ENCODE results near the gene APBB2. TPM values are rescaled to one million over a fixed set of nuclear protein-coding genes. Genes with fewer than 3 reads are reported as not detected.

The APBB2 gene
- total RNA-seq, 1 experiment from 2014 or later, result 49.0 TPM

DNA sequence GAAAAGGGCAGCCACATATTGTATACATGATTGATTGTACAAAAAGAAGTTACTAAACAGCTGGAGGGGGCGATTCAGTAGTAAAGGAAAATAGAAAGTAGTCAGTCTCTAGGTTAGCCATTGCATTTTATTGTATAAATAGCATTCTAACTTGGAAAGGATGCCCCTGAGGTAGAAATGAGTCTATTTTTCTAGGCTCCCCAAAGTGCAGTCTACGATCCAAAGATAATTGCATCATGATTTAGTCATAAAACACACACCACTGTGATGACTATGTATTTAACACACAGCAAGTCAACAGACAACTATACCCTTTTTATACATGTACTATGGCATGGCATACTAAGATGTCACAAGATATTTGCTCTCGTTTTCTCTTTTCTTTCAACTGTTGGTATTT, 204.9 kb downstream of the APBB2 start (continued):
- TF ChIP-seq HMGA2 (CRISPR knock-in tag; IDR thresholded peaks at IDR 0.05) (no peak), GTF2I (CRISPR knock-in tag; conservative IDR thresholded peaks at IDR 0.05) (no peak), SOX15 (CRISPR knock-in tag; IDR thresholded peaks at IDR 0.05) (no peak), ZNF396 (CRISPR knock-in tag; IDR thresholded peaks at IDR 0.05; ENCODE audit: borderline replicate concordance) (no peak)

DNA sequence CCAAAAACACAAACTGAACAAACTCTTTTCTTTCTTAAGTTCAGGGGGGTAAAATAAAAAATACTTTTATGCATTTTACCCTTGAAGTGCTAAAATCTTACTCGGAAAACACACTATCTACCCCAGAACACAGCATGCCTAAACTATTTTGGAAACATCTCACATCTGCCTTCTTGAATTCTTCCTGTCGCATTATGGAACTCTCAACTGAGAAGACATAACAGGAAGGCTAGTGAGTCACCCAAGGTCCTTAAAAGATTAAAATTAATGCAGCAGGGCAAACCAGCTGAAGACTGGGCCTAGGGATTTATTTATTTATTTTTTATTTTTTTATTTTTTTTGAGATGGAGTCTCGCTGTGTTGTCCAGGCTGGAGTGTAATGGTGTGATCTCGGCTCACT, 208.2 kb downstream of the APBB2 start:
- DNase-seq (ENCODE audit: low spot score) (no peak), ATAC-seq (no peak)
- no peak overlapping the region for H3K27ac Mint-ChIP-seq
- TF ChIP-seq NR1H2 (CRISPR knock-in tag; IDR thresholded peaks at IDR 0.05), result no peak
- H3K27me3 Mint-ChIP-seq (ENCODE audit: low read depth), result no peaks in the 10 kb centered on the region
- H3K4me1 Mint-ChIP-seq, result peaks cover 9% of the 10 kb centered on the region; the same call in 1 of the 2 replicates
- H3K4me3 Mint-ChIP-seq, result no peak overlapping the region
- H3K36me3 Mint-ChIP-seq, result peaks cover 5% of the 10 kb centered on the region; the same call in 1 of the 2 replicates
- CTCF ChIA-PET, result interaction anchor here (1.6 kb wide), 1 partner anchor 26 kb away, joined by 4 read pairs; no protein-coding TSS in a partner anchor
- peaks cover 12% of the 10 kb centered on the region for H3K9me3 Mint-ChIP-seq
- POLR2A ChIA-PET, result no interaction called here

GRCh38 chr4:41002309-41002708, 212.0 kb downstream of the APBB2 start:
- ATAC-seq, result no peak
- H3K36me3 Mint-ChIP-seq, result peaks cover 4% of the 10 kb centered on the region; the same call in 1 of the 2 replicates
- ChIA-PET POLR2A (interaction anchor here (0.6 to 1.2 kb wide), 2 partner anchors 12 to 663 kb away, joined by 3 to 6 read pairs; no protein-coding TSS in a partner anchor), CTCF (interaction anchor here (0.8 to 1.8 kb wide), 3 partner anchors 20 to 78 kb away, joined by 3 to 6 read pairs (median 4); no protein-coding TSS in a partner anchor)
- H3K4me1 Mint-ChIP-seq, result peaks cover 24% of the 10 kb centered on the region
- no peak overlapping the region for H3K27ac Mint-ChIP-seq
- H3K27me3 Mint-ChIP-seq (ENCODE audit: low read depth), result no peaks in the 10 kb centered on the region
- no peak overlapping the region for H3K4me3 Mint-ChIP-seq
- H3K9me3 Mint-ChIP-seq, result peaks cover 9% of the 10 kb centered on the region
- TF ChIP-seq STAT6 (CRISPR knock-in tag; conservative IDR thresholded peaks at IDR 0.05; ENCODE audit: low read depth), result no peak
- no peak for TF ChIP-seq AR (CRISPR knock-in tag; IDR thresholded peaks at IDR 0.05)
- no peak for TF ChIP-seq FOXJ3 (CRISPR knock-in tag; IDR thresholded peaks at IDR 0.05; ENCODE audit: borderline replicate concordance)
- no peak for TF ChIP-seq ZNF121 (CRISPR knock-in tag; IDR thresholded peaks at IDR 0.05)
- no peak for TF ChIP-seq IRF2 (CRISPR knock-in tag; IDR thresholded peaks at IDR 0.05; ENCODE audit: borderline replicate concordance, low read depth)
- no peak for TF ChIP-seq ZBTB21 (CRISPR knock-in tag; IDR thresholded peaks at IDR 0.05; ENCODE audit: borderline replicate concordance)
- no peak for TF ChIP-seq CREB1 (CRISPR knock-in tag; IDR thresholded peaks at IDR 0.05)
- no peak for TF ChIP-seq RORB (CRISPR knock-in tag; IDR thresholded peaks at IDR 0.05)
- no peak for TF ChIP-seq ZBTB43 (CRISPR knock-in tag; IDR thresholded peaks at IDR 0.05)
- TF ChIP-seq SMAD3 (CRISPR knock-in tag; IDR thresholded peaks at IDR 0.05; ENCODE audit: borderline replicate concordance), result no peak
- TF ChIP-seq CREM (CRISPR knock-in tag; IDR thresholded peaks at IDR 0.05), result no peak
- TF ChIP-seq ZNF671 (CRISPR knock-in tag; IDR thresholded peaks at IDR 0.05), result no peak
- TF ChIP-seq GABPB1 (CRISPR knock-in tag; IDR thresholded peaks at IDR 0.05), result no peak
- TF ChIP-seq ZNF416 (CRISPR knock-in tag; IDR thresholded peaks at IDR 0.05), result no peak
- no peak for TF ChIP-seq ZNF263 (CRISPR knock-in tag; IDR thresholded peaks at IDR 0.05; ENCODE audit: low read depth)
- TF ChIP-seq, protein P1, sequence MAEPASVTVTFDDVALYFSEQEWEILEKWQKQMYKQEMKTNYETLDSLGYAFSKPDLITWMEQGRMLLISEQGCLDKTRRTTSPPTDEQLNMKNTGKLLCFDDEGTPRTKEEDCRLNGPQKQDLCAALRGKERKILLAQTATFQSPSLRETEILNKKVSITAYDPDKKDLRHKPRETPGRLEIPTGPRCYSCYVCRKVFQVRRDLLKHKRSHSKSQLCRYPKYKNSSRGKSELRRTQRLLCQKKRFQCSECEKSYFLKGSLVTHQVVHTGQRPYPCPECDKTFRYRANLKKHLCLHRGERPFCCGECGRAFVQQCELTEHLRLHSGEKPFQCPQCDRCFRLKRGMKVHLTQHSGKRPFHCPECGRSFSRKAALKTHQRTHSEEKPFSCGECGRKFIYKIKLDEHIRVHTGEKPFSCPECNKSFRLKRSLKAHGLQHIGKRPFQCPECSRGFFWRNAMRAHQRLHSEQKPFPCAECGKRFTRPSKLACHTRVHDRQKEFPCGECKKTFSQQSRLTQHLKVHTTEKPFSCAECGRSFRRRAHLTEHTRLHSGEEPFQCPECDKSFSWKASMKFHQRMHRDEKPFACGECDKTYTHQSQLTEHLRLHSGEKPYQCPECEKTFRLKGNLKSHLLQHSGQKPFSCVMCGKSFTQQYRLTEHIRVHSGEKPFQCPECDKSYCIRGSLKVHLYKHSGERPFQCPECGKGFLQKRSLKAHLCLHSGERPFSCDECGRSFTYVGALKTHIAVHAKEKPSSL (CRISPR knock-in tag; conservative IDR thresholded peaks at IDR 0.05), result no peak
- TF ChIP-seq, protein P2, sequence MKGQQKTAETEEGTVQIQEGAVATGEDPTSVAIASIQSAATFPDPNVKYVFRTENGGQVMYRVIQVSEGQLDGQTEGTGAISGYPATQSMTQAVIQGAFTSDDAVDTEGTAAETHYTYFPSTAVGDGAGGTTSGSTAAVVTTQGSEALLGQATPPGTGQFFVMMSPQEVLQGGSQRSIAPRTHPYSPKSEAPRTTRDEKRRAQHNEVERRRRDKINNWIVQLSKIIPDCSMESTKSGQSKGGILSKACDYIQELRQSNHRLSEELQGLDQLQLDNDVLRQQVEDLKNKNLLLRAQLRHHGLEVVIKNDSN (CRISPR knock-in tag; IDR thresholded peaks at IDR 0.05), result no peak
- DNase-seq (ENCODE audit: low spot score), result no peak
